Measurements from ENCODE around the gene COLEC11.

The COLEC11 gene

GRCh38 chr2:3634596-3635121 lies 39.7 kb downstream of the COLEC11 start:
- TF ChIP-seq ZNF626 (tag by site-specific recombination; IDR thresholded peaks at IDR 0.05) (no peak), ZNF544 (tag by site-specific recombination; IDR thresholded peaks at IDR 0.05) (no peak), ZNF248 (tag by site-specific recombination; IDR thresholded peaks at IDR 0.05) (no peak), ZNF146 (tag by site-specific recombination; IDR thresholded peaks at IDR 0.05) (no peak), ZBTB11 (tag by site-specific recombination; conservative IDR thresholded peaks at IDR 0.05; ENCODE audit: low read depth) (no peak), ZNF791 (tag by site-specific recombination; IDR thresholded peaks at IDR 0.05) (no peak), ZNF112 (tag by site-specific recombination; IDR thresholded peaks at IDR 0.05) (no peak), ZBTB48 (tag by site-specific recombination; IDR thresholded peaks at IDR 0.05) (no peak), ZNF660 (tag by site-specific recombination; IDR thresholded peaks at IDR 0.05) (no peak), KLF17 (tag by site-specific recombination; IDR thresholded peaks at IDR 0.05) (no peak), PRDM10 (tag by site-specific recombination; IDR thresholded peaks at IDR 0.05) (no peak), SP2 (tag by site-specific recombination; IDR thresholded peaks at IDR 0.05) (no peak), ZNF645 (tag by site-specific recombination; IDR thresholded peaks at IDR 0.05) (no peak), TRIM28 (IDR thresholded peaks at IDR 0.05; ENCODE audit: borderline replicate concordance, low read length) (no peak), ZNF10 (tag by site-specific recombination; IDR thresholded peaks at IDR 0.05) (no peak), ZSCAN16 (tag by site-specific recombination; IDR thresholded peaks at IDR 0.05) (no peak), ZNF624 (tag by site-specific recombination; IDR thresholded peaks at IDR 0.05) (no peak), BCL11A (tag by site-specific recombination; IDR thresholded peaks at IDR 0.05; ENCODE audit: low read depth) (no peak)
- Histone ChIP-seq H3K4me1 (ENCODE audit: control insufficient read depth, insufficient read depth, low read length) (no peaks in the 10 kb centered on the region), H3K4me3 (ENCODE audit: low read depth, low read length) (no peak overlapping the region), H3K9me3 (ENCODE audit: control insufficient read depth, insufficient read depth, low read depth, low read length) (no peaks in the 10 kb centered on the region), H3K27ac (ENCODE audit: extremely low read depth, low read depth, low read length) (no peak overlapping the region), H3K36me3 (ENCODE audit: control insufficient read depth in 2 of 2, insufficient read depth in 1 of 2, low read length in 2 of 2) (no peaks in the 10 kb centered on the region)
- POLR2A ChIA-PET = no interaction called here
- CTCF ChIA-PET = interaction anchor here (0.6 kb wide), 1 partner anchor 733 kb away, joined by 3 read pairs; no protein-coding TSS in a partner anchor

All from HEK293 (cell line).